Hematopoietic multipotent progenitor cell treated with erythropoietin and hydrocortisone succinate and interleukin-3 and kit ligand, for 17 days (in vitro differentiated cells): Measurements from ENCODE around the gene MICU1.

ENCODE experiments used
- DNase-seq: peaks from one replicate; pipeline ENCODE4 v3.0.0-alpha.2; 2015; ENCODE audit warnings: low spot score

Gene MICU1

GRCh38 chr10:72630144-72630543 is 4.3 kb upstream of the MICU1 start:
- no peak for DNase-seq

GRCh38 chr10:72626444-72626754 is 520 bp upstream of the MICU1 start:
- no peak for DNase-seq

GRCh38 chr10:72625276-72625607 is 637 bp downstream of the MICU1 start:
- no peak for DNase-seq

GRCh38 chr10:72622271-72622670 is 3.6 kb downstream of the MICU1 start:
- DNase-seq: no peak

GRCh38 chr10:72616716-72617115 is 9.2 kb downstream of the MICU1 start:
- no peak for DNase-seq

- DNase-seq: no peak
Observed at GRCh38 chr10:72615970-72616369, 9.9 kb downstream of the MICU1 start.

GRCh38 chr10:72612203-72612826 is 13.6 kb downstream of the MICU1 start:
- DNase-seq: no peak

- DNase-seq: no peak
Observed at GRCh38 chr10:72611783-72612182, 14.1 kb downstream of the MICU1 start.

- no peak for DNase-seq
Observed at GRCh38 chr10:72610466-72610865, 15.4 kb downstream of the MICU1 start.

GRCh38 chr10:72605122-72605521 is 20.8 kb downstream of the MICU1 start:
- no peak for DNase-seq

- DNase-seq: no peak
Observed at GRCh38 chr10:72601144-72601543, 24.7 kb downstream of the MICU1 start.

GRCh38 chr10:72598769-72599701 is 26.8 kb downstream of the MICU1 start:
- DNase-seq: no peak

GRCh38 chr10:72597897-72598296 is 28.0 kb downstream of the MICU1 start:
- no peak for DNase-seq

GRCh38 chr10:72595436-72595835 is 30.4 kb downstream of the MICU1 start:
- no peak for DNase-seq

- no peak for DNase-seq
Observed at GRCh38 chr10:72593963-72594362, 31.9 kb downstream of the MICU1 start.

- DNase-seq: no peak
Observed at GRCh38 chr10:72588266-72588665, 37.6 kb downstream of the MICU1 start.

- no peak for DNase-seq
Observed at GRCh38 chr10:72587568-72587967, 38.3 kb downstream of the MICU1 start.

GRCh38 chr10:72574636-72575035 is 51.2 kb downstream of the MICU1 start:
- no peak for DNase-seq

- no peak for DNase-seq
Observed at GRCh38 chr10:72573079-72573478, 52.8 kb downstream of the MICU1 start.

- no peak for DNase-seq
Observed at GRCh38 chr10:72567889-72568640, 57.8 kb downstream of the MICU1 start.

GRCh38 chr10:72567421-72567820 is 58.5 kb downstream of the MICU1 start:
- no peak for DNase-seq

- DNase-seq: no peak
Observed at GRCh38 chr10:72564596-72564995, 61.3 kb downstream of the MICU1 start.

GRCh38 chr10:72563327-72563932 is 62.4 kb downstream of the MICU1 start:
- no peak for DNase-seq
